CD4-positive, alpha-beta T cell treated with Interleukin-17A for 4 hours (primary cell): ENCODE measurements around the gene GTF2A1L.
"Not testable (repeated sequence)": the region's sequence is repeated elsewhere in the genome, so short reads cannot be mapped to it uniquely, and the experiment has no call there.

ENCODE experiments used
- DNase-seq: peaks from one replicate; pipeline ENCODE4 v3.0.0-alpha.2; 2020; ENCODE audit warnings: mixed read lengths

GTF2A1L gene

DNA sequence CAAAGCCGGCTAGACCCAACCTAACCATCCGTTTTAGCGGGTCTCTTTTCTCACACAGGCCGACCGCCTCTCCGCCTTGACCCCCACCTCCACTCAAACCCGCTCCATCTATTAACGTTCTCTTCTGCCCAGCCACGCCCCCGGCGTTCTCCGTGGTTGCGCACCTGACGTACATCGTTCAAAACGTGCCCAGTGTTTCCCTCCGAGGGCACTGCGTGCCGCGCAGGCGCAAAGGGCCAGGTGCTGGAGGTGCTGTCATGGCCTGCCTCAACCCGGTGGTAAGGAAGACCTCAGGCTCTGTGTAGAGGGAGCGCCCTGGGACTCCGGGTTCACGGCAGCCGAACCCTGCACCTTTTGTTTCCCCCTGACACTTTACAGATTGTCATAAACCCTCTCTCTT, at the start of gene GTF2A1L:
Gene GTF2A1L, plus strand, starts transcription at position 239 of the 400 bp plus-strand sequence. Its CDS starts 19 bp downstream, at position 258.
- DNase-seq = no peak

DNA sequence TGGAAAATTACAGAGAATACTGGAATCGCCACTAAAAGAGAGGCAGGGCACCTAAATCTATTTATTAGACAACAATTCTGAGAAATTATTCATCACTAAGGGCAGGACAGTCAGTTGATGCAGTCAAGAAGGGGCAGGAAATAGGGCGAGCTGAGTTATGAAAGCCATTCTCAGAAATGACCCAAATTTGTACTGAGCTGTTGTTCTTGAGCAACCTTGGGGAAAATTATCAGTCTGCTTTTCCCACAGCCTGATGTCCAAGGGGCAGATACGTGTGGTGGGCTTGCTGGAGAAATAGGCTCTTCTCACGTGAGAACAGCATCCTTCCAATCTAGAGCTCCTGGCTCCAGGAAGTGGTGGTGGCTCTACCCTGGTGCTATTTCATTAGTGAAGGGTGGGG, 49.1 kb upstream of the GTF2A1L start:
- no peak for DNase-seq

- DNase-seq = no peak
Measured at GRCh38 chr2:48569433-48569832, 48.2 kb upstream of the GTF2A1L start.

DNA sequence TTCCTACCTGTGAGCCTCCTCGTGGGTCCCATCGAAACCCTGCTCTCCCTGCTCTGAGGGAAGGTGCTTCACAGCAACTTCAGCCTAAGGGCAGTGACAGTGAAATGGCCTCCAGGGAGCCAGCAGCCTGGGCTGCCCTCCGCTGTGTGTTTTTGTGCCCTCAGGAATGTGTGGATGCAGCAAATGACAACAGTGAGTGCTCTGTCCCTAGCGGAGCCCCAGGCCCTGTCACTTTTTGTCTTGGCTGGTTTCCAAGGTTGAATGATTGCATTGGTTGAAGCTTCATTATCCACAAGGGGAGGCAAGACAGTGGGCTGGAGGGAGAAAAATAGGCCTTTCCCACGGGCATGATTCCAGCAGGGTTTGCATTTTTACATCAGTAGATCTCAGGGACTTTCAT, 44.8 kb upstream of the GTF2A1L start:
- DNase-seq = no peak

- no peak for DNase-seq
Measured at GRCh38 chr2:48574353-48575287, 43.0 kb upstream of the GTF2A1L start.

GRCh38 chr2:48578313-48578712, 39.3 kb upstream of the GTF2A1L start:
- DNase-seq = no peak

GRCh38 chr2:48583961-48584360, 33.7 kb upstream of the GTF2A1L start:
- no peak for DNase-seq

- DNase-seq = no peak
Measured at GRCh38 chr2:48584551-48584950, 33.1 kb upstream of the GTF2A1L start.

- no peak for DNase-seq
Measured at GRCh38 chr2:48586433-48586832, 31.2 kb upstream of the GTF2A1L start.

- DNase-seq = no peak
Measured at GRCh38 chr2:48587560-48587959, 30.1 kb upstream of the GTF2A1L start.

GRCh38 chr2:48587961-48588360, 29.7 kb upstream of the GTF2A1L start:
- DNase-seq = no peak

- no peak for DNase-seq
Measured at GRCh38 chr2:48588745-48589144, 28.9 kb upstream of the GTF2A1L start.

DNA sequence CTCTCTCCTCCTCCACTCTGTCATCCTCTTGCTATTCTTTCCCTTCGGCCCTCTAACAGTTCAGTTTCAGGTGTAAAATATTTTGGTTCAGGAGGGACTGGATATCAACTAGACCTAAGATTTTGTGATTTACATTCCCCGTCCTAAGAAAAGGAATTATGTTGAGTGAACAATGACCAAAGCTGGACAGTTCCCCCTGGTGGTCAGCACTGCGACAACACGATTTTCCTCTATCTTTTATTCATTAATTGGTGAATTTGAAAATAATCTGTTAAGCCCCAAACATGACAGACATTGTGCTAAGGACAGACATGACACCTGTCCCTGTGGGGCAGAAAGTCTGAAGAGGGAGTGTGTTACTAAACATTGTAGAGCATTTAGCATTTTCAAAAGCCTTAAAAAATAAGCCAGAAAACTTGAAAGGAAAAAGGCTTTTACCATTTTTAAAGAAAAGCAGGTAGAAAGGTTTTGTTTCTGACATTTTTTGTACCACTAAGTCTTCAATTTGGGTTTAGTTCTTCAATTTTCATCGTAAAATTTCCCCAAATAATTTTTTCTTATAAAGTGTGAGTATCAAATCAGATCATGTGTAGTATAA, 28.4 kb upstream of the GTF2A1L start:
- no peak for DNase-seq

DNA sequence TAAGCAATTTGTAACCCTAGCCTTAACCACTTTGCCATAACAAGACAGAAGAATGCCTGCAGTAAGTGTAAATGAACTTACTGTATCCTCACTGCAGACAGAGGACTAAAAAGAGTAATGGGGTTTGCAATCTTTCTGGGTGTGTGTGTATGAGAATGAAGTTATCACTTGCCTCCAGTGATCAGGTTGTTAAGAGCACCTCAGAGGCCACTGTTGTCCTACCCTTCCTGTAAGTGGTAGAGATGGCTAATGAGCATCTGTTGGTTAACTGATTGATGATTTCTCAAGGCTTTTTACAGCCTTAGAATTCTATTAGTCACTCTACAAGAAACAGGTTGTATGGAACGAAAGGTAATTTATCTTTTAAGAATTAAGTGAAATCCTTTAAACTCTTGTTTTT, 27.6 kb upstream of the GTF2A1L start:
- no peak for DNase-seq

GRCh38 chr2:48592067-48592466, 25.6 kb upstream of the GTF2A1L start:
- DNase-seq = no peak

- DNase-seq = not testable (repeated sequence)
Measured at GRCh38 chr2:48596751-48597150, 20.9 kb upstream of the GTF2A1L start.

DNA sequence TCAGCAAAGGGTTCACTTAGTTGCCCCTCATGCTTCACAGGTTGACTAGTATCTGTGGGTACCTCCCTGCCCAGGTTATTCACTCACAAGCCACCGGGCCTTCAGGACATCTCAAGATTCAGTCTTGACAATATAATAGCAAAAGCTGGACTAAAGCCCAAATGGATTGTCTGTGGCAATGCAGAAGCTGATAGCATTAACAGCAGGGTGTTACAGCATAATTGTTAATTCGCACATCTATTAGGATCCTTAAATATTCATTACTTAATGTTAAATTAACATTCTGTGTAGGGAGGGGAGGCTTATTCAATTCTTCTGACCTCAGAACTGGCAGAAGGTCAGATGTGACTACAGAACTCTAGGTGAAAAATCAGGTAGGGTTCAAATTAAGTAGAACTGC, 20.2 kb upstream of the GTF2A1L start:
- no peak for DNase-seq

- DNase-seq = no peak
Measured at GRCh38 chr2:48600204-48600813, 17.3 kb upstream of the GTF2A1L start.

- no peak for DNase-seq
Measured at GRCh38 chr2:48600917-48601316, 16.7 kb upstream of the GTF2A1L start.

- DNase-seq = peak; percentile 26
Measured at GRCh38 chr2:48601349-48601748, 16.3 kb upstream of the GTF2A1L start.

GRCh38 chr2:48605482-48606175, 12.0 kb upstream of the GTF2A1L start:
- no peak for DNase-seq

DNA sequence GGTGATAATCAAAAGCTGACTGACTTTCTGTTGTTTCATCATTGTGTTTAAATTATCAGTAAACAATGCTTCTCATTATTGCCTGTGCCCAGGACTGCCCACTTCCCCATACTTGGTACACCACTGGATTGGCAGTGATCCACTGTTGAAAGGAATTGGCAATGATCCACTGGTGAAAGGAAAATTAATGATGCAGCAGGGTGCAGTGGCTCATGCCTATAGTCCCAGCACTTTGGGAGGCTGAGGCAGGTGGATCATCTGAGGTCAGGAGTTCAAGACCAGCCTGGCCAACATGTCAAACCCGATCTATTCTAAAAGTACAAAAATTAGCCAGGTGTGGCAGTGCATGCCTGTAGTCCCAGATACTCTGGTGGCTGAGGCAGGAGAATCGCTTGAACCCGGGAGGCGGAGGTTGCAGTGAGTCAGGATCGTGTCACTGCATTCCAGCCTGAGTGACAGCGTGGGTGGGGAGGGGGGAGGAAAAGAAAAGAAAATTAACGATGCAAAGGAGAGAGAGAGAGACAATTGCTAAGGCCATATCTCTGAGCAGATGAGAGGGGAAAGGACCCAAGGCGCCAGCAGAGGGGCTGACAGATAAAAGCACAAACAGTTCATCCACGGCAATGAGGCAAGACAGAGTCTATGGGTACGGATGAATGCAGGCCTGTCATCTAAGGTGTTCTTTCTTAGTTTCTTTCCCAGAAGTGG, 10.2 kb upstream of the GTF2A1L start:
- no peak for DNase-seq

DNA sequence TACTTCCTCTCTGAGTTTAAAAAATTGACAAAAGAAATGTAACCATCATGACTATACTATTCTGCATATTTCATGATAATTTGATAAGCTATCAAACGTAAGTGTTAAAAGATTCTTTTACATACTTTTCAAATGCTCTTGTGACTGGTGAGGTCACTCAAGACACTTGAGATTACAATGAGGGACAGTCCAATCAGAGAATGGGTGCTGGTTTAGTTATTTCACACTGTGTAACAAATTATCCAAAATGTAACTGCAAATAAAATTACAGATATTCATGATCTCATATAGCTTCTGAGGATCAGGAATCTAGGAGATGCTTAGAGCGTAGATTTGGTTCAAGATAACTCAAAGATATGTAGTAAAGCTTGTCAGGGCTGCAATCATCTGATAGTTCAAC, 4.4 kb upstream of the GTF2A1L start:
- no peak for DNase-seq
